Hematopoietic multipotent progenitor cell treated with erythropoietin and hydrocortisone succinate and interleukin-3 and kit ligand, for 4 days (in vitro differentiated cells): ENCODE measurements around the gene FAR2.
"Not testable (repeated sequence)": the region's sequence is repeated elsewhere in the genome, so short reads cannot be mapped to it uniquely, and the experiment has no call there.

Experiments
- DNase-seq: peaks from one replicate; pipeline ENCODE4 v3.0.0-alpha.2; 2015

FAR2 gene

DNA sequence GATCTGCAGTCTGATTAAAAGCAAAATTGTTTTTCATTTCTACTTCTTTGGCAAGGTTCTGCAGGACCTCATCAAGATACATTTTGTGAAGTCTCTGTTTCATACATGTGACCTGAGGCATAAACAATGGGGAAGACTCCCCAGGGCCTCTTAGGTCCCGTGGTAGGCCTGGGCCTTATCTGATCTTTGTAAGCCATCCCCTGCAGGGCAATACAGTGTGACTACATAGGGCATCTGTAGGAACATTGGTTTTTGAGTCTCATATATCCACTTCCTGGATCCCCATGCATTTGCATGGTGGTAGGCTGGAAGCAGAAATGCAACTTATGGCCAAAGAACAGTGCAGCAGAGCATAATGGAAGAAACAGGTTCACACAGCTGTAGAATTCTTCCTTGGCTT, 6.0 kb downstream of the FAR2 start:
- DNase-seq, result peak; percentile 79

DNA sequence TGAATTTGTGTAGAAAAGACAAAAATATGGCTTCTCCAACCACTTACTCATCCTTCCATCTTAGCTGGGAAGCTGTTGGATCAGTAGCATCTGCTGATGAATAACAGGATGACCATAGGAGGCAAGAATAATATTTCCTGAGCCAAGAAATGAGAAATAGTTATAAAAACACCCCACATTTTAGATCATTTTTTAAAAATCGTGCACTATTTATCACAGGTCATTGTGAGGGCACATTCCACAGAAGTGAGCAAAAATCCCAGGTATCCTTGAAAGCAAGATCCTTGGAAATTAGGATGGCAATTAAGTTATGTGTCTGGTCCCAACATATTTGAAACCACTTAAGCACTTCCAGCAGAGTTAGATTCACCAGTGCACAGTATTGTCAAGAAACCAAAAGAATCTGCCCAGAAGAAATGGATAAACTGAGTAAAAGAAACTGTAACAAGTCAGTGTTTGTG, 8.4 kb downstream of the FAR2 start:
- DNase-seq, result no peak

DNA sequence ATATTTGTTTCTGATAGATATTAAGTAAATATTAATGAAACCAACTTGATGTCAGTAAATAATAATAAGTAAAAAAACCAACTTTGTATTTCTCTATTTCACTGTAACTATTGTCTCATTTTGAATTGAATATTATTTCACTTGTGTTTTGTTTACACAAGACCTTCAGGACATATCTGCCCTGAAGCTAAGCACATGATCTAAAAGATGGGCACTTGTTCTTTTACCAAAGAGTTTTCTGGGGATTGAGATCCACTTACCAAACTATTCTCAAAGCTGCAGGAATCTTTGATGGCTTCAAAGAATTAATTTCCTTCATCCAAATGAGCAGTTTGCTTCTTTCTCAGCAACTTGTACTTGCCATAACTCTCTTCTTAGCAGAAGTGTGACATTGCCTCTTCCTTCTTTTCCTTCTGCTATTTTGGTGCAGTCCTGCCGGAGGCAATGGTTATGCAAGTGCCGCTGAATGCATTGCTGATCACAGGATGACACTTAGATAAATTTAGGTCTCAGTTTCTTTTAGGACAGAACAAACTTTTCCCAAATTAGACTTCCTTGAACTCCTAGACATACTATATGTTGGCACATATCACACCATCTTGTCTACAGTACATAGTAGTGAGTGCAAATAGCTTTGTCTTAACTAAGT, 9.2 kb downstream of the FAR2 start:
- DNase-seq, result peak; percentile 70

DNA sequence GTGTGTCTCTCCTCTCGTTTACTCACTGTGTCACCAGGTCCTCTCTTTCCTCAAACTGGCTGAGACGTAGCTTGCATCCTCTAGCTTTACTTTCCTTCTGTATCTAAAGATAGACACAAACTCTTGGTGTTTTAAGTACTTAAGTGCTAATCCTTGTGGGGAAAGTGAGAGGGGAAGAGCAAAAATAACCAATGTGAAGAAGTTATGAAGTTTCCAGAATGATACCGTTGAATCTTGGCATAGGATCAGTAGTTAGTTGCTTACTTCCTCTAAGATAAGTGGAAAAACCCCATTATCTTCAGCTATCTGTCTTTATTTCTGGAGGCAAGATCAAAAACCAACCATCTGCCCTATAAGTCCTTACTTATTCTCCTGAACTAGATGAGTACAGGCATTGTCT, 10.6 kb downstream of the FAR2 start:
- peak; percentile 65 for DNase-seq

DNA sequence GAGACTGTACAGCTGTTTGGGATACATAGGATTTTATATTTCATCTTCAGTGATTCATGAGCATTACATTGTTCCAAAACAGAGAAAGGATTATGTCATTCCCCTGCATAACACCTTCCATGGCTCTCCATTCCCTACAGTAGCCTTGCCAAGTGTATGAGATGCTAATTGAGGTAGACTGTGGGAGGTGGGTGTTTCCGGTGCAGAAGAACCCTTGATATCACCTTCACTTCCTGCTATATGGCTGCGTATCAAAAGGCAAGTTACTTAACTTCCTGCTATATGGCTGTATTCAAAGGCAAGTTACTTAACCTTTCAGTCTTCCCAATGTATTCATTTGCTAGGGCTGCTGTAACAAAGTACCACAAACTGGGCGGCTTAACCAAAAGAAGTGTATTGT, 11.2 kb downstream of the FAR2 start:
- DNase-seq, result peak; percentile 44

DNA sequence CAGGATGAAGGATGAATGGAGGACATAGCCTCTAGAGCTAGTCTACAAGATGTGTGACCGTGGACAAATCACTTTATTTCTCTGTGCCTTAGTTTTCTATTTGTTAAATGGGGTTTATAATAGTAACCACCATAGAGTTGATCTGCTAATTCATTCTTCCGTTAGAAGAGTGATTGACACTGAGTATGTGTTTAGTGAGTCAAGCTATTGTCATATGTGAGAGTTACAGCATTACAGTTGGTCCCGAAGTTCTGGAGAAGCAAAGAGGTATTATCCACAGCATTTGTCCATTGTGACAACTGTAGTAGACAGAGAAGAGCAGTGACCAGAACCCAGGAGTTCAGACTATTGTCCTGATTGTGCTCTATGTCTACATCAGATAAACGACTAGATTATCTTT, 14.1 kb downstream of the FAR2 start:
- DNase-seq, result no peak

DNA sequence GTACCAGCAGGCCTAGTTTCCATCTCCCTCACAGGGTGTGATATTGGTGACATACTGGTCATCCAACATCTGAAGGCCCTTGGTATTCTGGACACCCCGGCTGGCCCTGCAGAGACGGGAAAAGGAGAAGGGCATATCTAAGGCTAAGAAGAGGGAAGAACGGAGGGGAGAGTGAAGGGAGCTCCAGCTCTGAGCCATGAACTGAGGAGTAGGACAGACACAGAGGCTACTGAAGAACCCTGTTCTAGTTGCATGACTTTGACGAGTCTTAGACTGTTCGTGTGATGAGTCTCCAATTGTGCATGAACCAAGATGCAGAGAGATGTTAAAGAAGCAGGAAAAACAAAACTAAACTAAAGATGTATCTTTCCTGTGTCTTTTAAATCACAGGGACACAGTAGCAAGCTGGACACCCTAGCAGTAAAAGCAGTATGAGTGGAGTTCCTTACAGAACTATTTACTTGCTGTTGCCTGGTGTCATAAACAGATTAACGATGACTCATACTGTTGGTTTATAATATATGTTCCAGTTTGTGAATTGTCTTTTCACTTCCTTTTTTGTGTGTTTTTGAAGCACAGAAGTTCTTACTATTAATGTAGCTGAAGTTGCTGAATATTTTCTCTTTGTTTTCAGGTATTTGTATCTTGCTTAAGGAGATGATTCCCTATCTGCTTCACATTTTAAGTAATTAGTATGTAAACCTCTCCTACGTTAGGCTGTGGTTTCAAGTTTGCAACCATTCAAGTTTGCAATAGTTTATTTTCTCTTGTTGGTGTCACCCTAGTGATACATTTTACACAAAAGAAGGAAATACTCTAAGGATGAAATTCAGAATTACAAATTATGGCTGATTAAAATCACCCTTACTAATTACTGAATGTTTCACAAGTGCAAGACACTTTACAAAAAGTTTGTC, 15.7 kb downstream of the FAR2 start:
- DNase-seq, result peak; percentile 90

DNA sequence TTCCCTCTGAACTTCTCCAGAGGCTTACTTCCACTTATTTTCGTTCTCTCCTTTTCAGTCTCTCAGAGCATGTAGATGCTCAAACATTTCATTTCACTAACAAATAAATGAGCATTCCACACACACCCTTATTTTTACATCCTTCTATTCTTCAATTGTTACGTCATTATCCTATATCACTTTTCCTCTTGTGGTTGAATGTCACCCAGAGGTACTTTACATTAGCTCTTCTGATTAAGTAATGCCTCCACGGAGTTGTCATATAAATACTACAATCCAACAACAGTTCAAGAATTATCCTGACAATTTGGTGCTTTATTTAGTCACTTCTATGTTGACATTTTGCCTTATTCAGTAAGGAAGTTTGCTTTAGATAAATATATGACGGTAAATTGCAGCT, 18.4 kb downstream of the FAR2 start:
- DNase-seq, result no peak

DNA sequence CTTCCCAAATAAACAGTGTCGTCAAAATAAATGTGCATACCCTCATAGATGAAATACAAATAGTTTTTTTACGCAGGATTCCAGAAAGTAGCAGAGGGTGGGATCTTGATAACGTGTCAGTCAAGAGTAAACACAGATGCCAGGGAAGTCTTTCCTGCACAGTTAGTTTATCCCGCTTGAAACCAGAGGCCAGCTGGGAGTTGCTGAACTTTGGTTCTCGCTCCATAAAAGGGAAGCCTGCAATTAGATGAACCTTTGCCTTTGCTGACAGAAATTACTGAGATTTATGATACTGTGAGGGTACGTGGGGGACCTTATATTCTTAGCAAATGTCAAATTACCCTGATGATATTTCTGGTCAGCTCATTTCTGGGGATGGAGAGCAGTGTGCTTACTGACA, 18.9 kb downstream of the FAR2 start:
- no peak for DNase-seq

DNA sequence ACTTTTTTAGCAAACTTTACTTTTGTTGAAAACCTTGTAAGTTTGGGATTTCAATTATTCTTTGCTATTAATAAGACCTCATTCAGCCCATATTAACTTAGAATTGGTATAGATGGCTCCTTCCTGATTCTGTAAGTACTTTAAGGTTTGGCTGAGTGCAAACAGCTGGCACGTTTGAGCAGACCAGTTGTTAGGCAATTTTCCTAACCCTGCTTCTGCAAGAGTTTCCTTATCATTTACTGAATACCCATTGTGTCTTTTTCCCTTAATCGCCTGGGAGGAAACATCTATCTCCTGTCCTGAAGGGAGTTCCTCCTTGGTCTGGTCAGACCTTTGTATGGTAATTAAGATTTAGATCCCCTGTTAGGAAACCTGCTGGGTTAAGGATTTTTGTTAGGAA, 20.9 kb downstream of the FAR2 start:
- DNase-seq, result peak; percentile 64

DNA sequence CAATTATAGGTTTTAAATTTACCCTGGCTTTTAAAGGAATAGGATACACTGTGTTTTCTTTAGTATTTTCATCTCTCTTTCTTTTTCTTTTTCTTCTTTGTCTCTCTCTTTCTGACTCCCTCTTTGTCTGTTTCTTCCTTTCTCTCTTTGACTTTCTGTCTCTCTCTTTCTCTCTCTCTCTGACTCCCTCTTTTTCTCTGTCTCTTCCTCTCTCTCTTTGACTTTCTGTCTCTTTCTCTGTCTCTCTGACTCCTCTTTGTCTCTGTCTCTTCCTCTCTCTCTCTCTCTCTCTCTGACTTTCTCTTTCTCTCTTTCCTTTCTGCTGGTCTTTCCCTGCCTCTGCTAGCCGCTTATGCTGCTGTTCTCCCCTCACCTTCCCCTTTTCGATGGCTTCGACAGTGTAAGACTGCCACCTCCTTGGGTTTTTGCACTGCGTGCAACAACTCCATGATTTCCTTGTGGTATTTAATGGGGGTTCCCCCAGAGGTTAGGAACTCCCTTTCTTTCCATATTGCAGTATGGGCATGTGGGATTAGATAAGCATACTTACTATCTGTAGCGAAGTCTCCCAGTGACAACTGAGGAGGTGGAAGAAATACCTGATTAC, 21.5 kb downstream of the FAR2 start:
- peak; percentile 65 for DNase-seq

DNA sequence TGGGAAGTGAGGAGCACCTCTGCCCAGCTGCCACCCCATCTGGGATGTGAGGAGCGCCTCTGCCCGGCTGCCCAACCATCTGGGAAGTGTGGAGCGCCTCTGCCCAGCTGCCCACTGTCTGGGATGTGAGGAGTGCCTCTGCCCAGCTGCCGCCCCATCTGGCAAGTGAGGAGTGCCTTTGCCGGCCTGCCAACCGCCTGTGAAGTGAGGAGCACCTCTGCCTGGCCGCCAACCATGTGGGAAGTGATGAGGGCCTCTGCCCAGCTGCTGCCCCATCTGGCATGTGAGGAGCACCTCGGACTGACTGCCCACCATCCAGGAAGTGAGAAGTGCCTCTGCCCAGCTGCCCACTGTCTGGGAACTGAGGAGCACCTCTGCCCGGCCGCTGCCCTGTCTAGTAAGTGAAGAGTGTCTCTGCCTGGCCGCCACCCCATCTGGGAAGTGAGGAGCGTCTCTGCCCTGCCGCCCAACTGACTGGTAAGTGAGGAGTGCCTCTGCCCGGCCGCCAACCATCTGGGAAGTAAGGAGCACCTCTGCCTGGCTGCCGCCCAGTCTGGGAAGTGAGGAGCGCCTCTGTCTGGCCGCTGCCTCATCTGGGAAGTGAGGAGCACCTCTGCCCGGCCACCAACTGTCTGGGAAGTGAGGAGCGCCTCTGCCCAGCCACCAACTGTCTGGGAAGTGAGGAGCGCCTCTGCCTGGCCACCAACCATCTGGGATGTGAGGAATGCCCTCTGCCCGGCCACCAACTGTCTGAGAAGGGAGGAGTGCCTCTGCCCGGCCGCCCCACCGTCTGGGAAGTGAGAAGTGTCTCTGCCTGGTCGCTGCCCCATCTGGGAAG, 22.6 kb downstream of the FAR2 start:
- no peak for DNase-seq

DNA sequence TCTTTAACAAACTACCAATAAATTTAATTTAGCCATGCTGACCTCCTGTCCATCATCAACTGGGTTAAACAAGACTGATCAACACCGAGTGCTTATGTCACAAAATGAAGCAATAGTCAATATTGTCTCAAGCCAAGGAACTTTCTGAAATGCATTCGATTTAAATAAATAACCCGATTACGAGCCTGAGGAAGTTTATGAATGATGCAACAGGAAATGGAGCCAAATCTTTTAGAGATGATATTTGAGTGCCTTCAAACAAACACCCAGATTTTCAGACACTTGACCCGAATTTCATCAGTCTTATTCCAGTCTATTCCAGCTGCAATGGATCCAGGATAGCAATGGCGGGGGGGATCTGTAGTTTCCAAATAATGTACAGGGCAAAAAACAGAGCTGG, 27.9 kb downstream of the FAR2 start:
- DNase-seq, result no peak

DNA sequence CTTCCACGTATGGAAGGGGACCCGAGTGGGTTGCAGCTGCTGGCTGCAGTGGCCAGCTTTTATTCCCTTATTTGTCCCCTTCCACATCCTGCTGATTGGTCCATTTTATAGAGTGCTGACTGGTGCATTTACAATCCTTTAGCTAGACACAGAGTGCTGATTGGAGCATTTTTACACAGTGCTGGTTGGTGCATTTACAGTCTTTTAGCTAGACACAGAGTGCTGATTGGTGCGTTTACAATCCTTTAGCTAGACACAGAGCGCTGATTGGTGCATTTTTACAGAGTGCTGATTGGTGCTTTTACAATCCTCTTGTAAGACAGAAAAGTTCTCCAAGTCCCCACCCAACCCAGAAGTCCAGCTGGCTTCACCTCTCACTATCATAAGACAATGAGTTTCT, 33.2 kb downstream of the FAR2 start:
- not testable (repeated sequence) for DNase-seq

DNA sequence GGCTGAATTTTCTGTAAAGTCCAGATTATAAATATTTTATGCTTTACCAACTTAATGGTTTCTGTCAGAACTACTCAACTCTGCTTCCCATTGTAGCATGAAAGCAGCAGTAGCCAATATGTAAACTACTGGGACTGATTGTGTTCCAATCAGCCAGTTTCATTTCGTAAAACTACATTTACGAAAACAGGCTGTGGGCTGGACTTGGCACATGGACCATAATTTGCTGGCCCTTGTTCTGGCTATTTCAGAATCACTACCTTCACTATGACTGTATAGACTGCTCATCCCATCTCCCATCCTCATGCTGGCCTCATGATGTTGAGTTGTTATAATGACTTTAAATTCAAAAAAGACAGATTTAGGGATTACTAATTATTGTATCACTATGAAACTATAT, 38.7 kb downstream of the FAR2 start:
- DNase-seq, result no peak

DNA sequence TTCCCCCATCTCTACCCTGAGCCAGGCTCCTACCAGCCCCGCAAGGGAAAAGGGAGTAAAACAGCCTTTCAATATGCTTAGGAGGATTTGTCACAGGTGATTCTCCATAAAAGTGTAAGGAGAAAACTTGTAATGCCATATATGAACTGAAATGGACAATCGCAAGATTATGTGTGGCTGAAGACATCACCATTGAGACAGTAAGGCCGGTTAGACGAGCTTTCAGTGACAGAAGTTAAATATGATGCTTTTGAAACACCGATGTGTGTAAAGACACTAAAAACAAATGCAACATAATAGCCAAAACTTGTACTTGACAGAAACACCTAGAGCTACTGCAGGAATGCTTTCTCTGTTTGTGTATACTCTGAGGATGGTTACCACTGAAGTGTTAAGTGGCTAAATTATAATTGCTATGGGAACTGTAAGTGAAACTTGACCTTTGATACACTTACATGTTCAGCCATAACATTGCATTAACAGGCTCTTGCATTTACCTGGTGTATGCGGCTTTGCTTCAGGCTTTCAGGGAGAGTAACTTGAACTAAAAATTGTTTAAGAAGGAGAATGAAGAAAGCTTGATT, 42.3 kb downstream of the FAR2 start:
- no peak for DNase-seq

DNA sequence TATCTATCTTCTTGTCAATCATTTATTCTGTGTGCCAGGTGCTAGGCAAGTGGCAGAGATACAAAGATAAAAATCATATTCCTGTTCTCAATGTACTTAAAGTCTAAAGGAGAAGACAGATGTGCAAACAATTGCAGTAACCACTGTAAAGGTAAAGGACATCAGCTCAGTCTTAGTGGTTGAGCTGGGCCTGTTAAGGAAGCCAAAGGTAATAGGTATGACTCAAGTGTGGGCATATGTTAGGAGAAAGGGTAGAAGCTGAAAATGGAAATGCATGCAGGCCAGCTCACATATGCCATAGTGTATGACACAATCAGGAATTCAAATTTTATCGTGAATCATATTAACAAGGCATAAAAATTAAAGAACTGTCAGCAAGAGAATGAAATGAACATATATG, 49.8 kb downstream of the FAR2 start:
- DNase-seq, result no peak

DNA sequence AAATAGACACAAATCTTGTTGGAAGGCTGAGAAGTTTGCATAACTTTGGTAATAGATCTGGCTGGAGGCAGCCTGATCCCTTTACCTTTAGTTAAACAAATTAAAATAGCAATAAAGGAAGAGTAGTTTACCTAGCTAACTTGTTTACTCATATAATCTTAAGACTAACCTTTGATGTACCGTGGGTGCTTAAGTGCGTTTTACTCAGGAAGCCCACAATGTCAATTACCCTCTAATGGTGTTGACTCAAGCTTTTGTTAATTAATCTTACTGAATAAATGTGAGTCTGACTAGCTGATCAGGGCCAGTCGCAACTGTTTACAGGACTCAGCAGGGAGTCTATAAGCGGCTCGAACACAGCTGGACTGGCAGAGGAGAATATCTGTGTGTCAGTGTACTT, 51.5 kb downstream of the FAR2 start:
- no peak for DNase-seq

DNA sequence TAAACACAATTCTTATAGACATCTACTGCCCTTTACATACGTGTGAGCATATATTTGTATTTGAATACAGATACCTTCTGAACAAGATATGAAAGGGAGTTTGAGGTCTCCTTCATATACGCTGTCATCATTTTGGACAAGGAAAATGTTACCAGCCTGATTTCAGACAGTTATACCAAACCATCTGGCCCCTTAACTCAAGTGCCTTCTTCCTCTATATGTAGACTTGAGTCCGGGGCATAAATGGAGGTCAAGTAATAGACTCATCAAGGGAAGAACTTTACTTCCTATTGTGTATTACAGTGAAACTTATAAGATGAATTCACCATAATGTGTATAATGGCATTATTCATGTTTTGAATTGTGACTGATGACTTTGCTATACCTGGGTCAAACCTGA, 52.2 kb downstream of the FAR2 start:
- DNase-seq, result no peak

DNA sequence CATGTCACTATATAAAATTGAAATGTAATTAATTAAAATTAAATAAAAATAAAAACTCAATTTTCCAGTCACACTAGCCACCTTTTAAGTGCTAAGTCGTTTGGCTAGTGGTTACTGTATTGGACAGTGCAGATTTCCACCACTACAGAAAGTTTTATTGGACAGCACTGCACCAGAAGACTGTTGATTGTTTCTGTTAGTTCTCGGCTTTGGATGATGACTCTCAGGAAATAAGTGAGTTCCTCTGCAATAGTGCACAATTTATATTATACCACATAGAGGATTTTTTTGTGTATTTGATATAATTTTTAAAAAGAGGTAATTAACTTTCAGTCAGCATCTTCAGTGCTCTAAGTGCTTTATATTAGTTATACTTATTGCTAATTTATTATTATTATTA, 52.7 kb downstream of the FAR2 start:
- DNase-seq, result no peak

DNA sequence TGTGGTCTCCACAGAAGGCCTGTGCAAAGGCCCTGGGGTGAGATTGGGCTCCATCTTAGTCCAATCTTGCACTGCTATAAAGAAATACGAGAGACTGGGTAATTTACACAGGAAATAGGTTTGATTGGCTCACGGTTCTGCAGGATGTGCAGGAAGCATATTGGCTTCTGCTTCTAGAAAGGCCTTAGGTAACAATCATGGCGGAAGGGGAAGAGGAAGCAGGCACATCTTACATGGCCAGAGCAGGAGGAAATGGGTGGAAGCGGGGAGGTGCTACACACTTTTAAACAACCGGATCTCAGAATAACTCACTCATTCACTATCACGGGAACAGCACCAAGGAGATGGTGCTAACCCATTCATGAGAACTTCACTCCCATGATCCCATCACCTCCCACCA, 55.4 kb downstream of the FAR2 start:
- no peak for DNase-seq

DNA sequence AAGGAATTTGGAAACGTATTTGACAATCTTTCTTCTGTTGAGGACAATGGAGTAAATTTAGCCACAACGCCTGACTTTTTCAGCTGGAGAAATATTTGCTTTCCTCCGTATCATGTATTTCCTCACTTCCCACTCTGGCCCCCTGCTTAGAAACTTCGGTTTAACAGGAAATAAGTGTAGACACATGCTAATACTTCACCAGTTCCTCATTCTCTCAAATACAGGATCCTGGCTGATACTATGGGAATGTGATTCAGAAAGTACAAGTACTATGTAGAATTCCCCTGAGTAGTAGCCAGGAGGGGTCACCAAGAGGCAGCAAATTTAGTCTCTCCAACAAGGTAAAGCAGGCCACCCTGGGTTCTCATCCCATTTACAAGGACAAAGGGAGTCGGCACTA, 58.0 kb downstream of the FAR2 start:
- DNase-seq, result peak; percentile 57

DNA sequence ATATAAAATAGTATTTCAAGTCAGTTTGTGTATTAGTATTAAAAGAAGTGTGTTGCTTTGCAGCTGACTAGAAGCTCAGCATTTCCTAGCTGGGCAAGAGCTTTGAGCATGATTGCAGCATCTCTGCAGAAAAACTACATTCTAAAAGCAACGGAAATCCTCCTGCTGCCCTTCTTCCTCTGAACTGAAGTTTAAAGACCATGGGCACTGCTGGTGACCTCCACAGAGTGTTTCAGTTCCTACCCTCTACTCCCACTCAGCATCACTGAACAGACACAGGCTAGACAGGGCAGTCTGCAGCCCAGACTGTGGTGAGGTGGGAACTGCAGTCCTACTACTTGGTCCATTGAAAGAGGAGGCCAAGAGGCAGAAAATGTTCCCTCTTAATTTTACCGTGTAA, 59.0 kb downstream of the FAR2 start:
- DNase-seq, result peak; percentile 49
